Gastroesophageal sphincter (tissue), 4 donors: Measurements from ENCODE around the gene TEX29. TPM values are rescaled to one million over a fixed set of nuclear protein-coding genes. Genes with fewer than 3 reads are reported as not detected.

Experiments used
- ATAC-seq: fragments of 150-250 bp; one replicate; pipeline ENCODE4 v1.9.1; 2016; ENCODE audit warnings: mild to moderate bottlenecking, moderate library complexity
- H3K27ac ChIP-seq, 4 donors: fragments of 200-600 bp; sonication (generic) in 3 of 4; 1 replicate in 3 of 4; 2 replicates in 1 of 4; pipeline ENCODE4 v1.5.1; 2016 to 2019
- H3K27me3 ChIP-seq: fragments of 200-600 bp; sonication (generic); one replicate; pipeline ENCODE4 v1.5.1; 2019
- H3K36me3 ChIP-seq, 2 donors: fragments of 200-600 bp; sonication (generic); one replicate each; pipeline ENCODE4 v1.5.1; 2019; ENCODE audit warnings: control low read depth in 1 of 2
- H3K4me1 ChIP-seq, 3 donors: fragments of 200-600 bp; sonication (generic); 1 replicate in 2 of 3; 2 replicates in 1 of 3; pipeline ENCODE4 v1.5.1; 2016 to 2019; ENCODE audit warnings: control low read depth in 2 of 3
- H3K4me3 ChIP-seq, 2 donors: fragments of 200-600 bp; sonication (generic); one replicate each; pipeline ENCODE4 v1.5.1; 2019; ENCODE audit warnings: mild to moderate bottlenecking in 1 of 2, moderate library complexity in 1 of 2
- H3K9me3 ChIP-seq, 3 donors: fragments of 200-600 bp; sonication (generic); one replicate each; pipeline ENCODE4 v1.5.1; 2017 to 2019; ENCODE audit warnings: control low read depth in 2 of 3
- EP300 ChIP-seq: sonication (generic); formaldehyde crosslinking; IDR thresholded peaks from one replicate; pipeline ENCODE4 v1.6.1; 2017; ENCODE audit warnings: antibody characterized with exemption, mild to moderate bottlenecking
- POLR2A ChIP-seq, 2 donors: fragments of 450-650 bp; IDR thresholded peaks; one replicate each; pipeline ENCODE4 v1.6.1; 2017; ENCODE audit warnings: antibody characterized with exemption in 2 of 2, mild to moderate bottlenecking in 2 of 2, moderate library complexity in 1 of 2
- POLR2AphosphoS5 ChIP-seq: sonication (generic); formaldehyde crosslinking; IDR thresholded peaks from one replicate; pipeline ENCODE4 v1.6.1; 2017; ENCODE audit warnings: antibody characterized with exemption
- WGBS, 2 donors: methylation state at CpG; one replicate each; pipeline ENCODE4 v1.1.5; 2018; ENCODE audit warnings: low coverage in 1 of 2; 5-methylcytosine and 5-hydroxymethylcytosine counted together
- total RNA-seq, 4 donors: library from RNA; depleted of rRNA; stranded (reverse); fragments of >200 nt; gene quantifications; one replicate each; pipeline ENCODE4 v1.1.0, GENCODE V29; 2016
- TF ChIP-seq, protein P1 (sequence below), 4 experiments: fragments of 200-600 bp in 2 of 4; fragments of 450-650 bp in 2 of 4; sonication (generic) in 1 of 4; IDR thresholded peaks; one replicate each; pipeline ENCODE4 v1.5.1; 2017 to 2019; ENCODE audit warnings: antibody characterized with exemption in 4 of 4, mild to moderate bottlenecking in 2 of 4, moderate library complexity in 2 of 4

TEX29 gene
- total RNA-seq, 4 donors from 2014 or later = 1.9 TPM; not detected in 3

- Histone ChIP-seq H3K4me3 (no peak overlapping the region), H3K4me1 (no peaks in the 10 kb centered on the region), H3K9me3 (no peaks in the 10 kb centered on the region), H3K27ac (no peak overlapping the region), H3K36me3 (peaks cover 0 to 4% of the 10 kb centered on the region in 2 donors), H3K27me3 (no peaks in the 10 kb centered on the region)
- 66% methylated on average over 4 of the region's 15 CpGs; no CpG with 5 or more reads in 1 of the 2 donors for WGBS, 2 donors
- ATAC-seq = no peak
- TF ChIP-seq POLR2A (IDR thresholded peaks at IDR 0.05) (no peak), EP300 (no peak), POLR2AphosphoS5 (no peak)
- TF ChIP-seq, protein P1, sequence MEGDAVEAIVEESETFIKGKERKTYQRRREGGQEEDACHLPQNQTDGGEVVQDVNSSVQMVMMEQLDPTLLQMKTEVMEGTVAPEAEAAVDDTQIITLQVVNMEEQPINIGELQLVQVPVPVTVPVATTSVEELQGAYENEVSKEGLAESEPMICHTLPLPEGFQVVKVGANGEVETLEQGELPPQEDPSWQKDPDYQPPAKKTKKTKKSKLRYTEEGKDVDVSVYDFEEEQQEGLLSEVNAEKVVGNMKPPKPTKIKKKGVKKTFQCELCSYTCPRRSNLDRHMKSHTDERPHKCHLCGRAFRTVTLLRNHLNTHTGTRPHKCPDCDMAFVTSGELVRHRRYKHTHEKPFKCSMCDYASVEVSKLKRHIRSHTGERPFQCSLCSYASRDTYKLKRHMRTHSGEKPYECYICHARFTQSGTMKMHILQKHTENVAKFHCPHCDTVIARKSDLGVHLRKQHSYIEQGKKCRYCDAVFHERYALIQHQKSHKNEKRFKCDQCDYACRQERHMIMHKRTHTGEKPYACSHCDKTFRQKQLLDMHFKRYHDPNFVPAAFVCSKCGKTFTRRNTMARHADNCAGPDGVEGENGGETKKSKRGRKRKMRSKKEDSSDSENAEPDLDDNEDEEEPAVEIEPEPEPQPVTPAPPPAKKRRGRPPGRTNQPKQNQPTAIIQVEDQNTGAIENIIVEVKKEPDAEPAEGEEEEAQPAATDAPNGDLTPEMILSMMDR (IDR thresholded peaks at IDR 0.05) = no peak
Measured at GRCh38 chr13:111326621-111326965, 6.2 kb downstream of the TEX29 start.

DNA sequence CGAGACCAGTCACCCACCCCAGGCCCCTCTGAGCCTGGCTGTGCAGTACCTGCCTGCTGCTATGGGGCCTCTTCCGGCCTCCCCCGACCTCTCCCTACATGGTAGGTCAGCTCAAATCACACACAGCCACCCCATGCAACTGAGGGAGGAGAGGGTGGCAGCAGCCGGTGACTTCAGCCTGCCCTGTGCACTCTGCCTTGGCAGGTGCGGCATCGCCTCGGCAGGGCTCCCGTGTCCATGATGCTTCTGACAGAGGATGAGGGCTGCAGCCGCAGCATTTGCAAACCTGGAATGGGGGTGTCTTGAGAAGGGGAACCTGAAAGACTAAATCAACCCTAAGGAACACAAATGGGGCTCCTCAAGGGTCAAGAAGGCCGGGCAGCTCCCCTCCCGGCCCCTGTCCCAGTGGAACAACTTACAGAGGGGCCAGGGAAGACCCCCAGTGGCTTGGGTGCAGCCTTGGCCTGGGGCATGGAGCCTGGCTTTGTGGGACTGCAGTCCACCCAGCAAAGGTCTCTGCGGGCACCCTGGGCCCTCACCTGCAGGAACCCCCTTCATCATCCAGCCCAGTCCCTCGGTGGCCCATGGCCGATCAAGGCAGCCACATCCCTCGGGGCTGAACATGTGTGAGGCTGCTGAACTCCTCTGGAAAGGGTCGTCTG lies 6.7 kb downstream of the TEX29 start:
- TF ChIP-seq EP300 (no peak), POLR2AphosphoS5 (no peak), POLR2A (IDR thresholded peaks at IDR 0.05) (no peak)
- TF ChIP-seq, protein P1 (IDR thresholded peaks at IDR 0.05) = no peak
- 100% methylated on average over 1 of the region's 16 CpGs; no CpG with 5 or more reads in 1 of the 2 donors for WGBS, 2 donors
- Histone ChIP-seq H3K9me3 (no peaks in the 10 kb centered on the region), H3K36me3 (peaks cover 0 to 4% of the 10 kb centered on the region in 2 donors), H3K4me1 (no peaks in the 10 kb centered on the region), H3K4me3 (no peak overlapping the region), H3K27me3 (no peaks in the 10 kb centered on the region), H3K27ac (no peak overlapping the region)
- ATAC-seq = no peak

DNA sequence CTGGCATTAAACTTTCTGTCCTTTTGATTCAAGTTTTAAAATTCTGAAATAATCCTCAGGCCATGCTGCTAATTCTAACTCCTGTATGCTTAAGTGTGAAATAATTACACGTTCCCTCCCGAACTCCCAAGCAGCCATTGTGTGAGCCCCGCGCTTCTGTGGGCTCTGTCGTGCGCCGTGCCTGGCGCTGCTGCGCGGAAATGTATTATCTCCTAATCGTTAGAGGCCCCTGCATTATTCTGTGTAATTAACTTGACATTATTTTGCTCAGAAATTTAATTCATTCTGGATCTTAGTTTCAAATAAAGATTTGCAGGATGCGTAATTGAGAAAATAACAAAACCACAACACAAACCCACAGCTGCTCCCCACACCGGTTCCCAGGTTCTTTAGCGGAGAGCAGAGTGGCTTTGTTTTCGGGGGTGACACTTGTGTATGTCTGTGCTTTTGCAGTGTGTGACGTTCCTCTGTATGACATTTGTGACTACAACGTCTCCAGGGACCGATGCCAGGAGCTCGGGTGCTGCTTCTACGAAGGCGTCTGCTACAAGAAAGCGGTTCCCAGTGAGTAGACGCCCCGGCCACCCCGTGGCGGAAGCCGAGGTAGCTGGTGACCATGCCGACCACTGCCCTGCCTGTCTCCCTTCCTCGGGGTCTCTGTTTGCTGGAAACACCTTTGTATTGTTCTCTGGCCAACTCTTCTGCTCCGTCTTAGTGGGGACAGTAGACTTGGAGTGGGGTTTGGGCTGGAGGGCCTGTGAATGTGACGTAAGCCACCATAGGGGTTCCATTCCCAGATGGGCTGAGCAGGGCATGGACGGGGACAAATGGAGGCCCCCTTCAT lies 7.5 kb downstream of the TEX29 start:
- WGBS, 2 donors = 94 to 98% methylated on average over 8 to 26 of the region's 32 CpGs
- Histone ChIP-seq H3K4me3 (no peak overlapping the region), H3K27ac (no peak overlapping the region), H3K9me3 (no peaks in the 10 kb centered on the region), H3K4me1 (no peaks in the 10 kb centered on the region), H3K27me3 (no peaks in the 10 kb centered on the region), H3K36me3 (peaks cover 0 to 4% of the 10 kb centered on the region in 2 donors)
- TF ChIP-seq POLR2AphosphoS5 (no peak), POLR2A (IDR thresholded peaks at IDR 0.05) (no peak)
- TF ChIP-seq, protein P1 (IDR thresholded peaks at IDR 0.05) = no peak
- no peak for ATAC-seq

DNA sequence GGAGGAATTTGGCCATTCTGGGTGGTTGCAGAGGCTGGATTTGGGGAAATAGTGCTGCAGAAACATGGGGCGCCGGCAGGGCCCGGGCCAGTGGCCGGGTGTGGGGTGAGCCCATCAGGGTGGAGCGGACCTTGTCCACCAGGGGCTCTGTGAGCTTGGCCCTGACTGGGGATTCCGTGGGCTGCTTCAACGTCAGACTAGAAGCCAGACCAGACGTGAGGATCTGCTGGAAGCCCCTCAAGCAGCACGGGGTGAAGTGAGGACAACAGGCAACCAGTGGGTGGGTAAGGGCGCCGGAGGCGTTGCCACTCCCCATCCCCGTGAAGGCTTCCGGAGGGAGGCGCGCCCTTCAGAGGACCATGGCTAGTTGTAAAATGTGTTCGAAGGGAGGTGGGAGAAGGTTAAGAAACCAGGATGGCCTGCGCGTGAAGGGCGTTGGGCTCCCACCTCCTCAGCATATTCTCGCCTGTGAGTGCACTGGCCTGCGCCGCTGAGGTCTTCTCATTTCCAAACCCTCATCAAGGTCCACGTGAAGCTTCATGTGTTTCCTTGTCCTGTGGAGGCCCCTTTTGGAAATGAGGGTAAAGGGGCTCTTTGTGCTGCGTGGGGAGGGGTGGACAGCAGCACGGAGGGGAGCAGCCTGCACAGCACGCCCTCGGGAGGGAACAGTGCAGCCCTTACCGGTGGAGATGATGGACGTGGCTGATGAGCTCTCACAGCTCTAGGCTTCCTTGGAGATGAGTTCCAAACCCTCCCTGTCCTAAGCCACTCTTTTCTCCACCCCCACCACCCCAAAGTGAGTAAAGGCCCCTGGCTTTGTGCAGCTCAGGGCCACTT lies 8.3 kb downstream of the TEX29 start:
- H3K27ac ChIP-seq = no peak overlapping the region
- H3K9me3 ChIP-seq = no peaks in the 10 kb centered on the region
- H3K27me3 ChIP-seq = no peaks in the 10 kb centered on the region
- 87 to 96% methylated on average over 6 to 12 of the region's 30 CpGs for WGBS, 2 donors
- TF ChIP-seq, protein P1 (IDR thresholded peaks at IDR 0.05) = no peak
- TF ChIP-seq EP300 = no peak
- no peak for TF ChIP-seq POLR2AphosphoS5
- TF ChIP-seq POLR2A (IDR thresholded peaks at IDR 0.05) = no peak
- H3K4me1 ChIP-seq = no peaks in the 10 kb centered on the region
- no peak for ATAC-seq
- H3K36me3 ChIP-seq = peaks cover 0 to 4% of the 10 kb centered on the region in 2 donors
- no peak overlapping the region for H3K4me3 ChIP-seq
